Body of pancreas (tissue), 4 donors: ENCODE results near the gene GRAMD4. TPM values are rescaled to one million over a fixed set of nuclear protein-coding genes. Genes with fewer than 3 reads are reported as not detected.
A peak's percentile ranks its signal among the peaks of the same experiment; 100 is the strongest.

Source experiments
- ATAC-seq: fragments of 150-250 bp; one replicate; pipeline ENCODE4 v1.9.1; 2016
- DNase-seq, 4 donors: peaks; one replicate each; pipeline ENCODE4 v3.0.0-alpha.2; 2019
- H3K27ac ChIP-seq, 4 donors: fragments of 200-600 bp; sonication (generic); 1 replicate in 3 of 4; 2 replicates in 1 of 4; pipeline versions ENCODE4 v1.5.1 to v1.6.1; 2016 to 2019; ENCODE audit warnings: mild to moderate bottlenecking in 1 of 4, mixed read lengths in 1 of 4, moderate library complexity in 1 of 4
- H3K27me3 ChIP-seq, 2 donors: fragments of 200-600 bp; sonication (generic); one replicate each; pipeline ENCODE4 v1.6.0; 2016; ENCODE audit warnings: mild to moderate bottlenecking in 1 of 2
- H3K36me3 ChIP-seq, 2 donors: fragments of 200-600 bp; sonication (generic); replicated peaks in 1 of 2; 2 replicates each; pipeline ENCODE4 v1.5.1; 2016; ENCODE audit warnings: low read depth in 2 of 2; ENCODE audit not compliant: insufficient read depth in 1 of 2
- H3K4me1 ChIP-seq: fragments of 200-600 bp; sonication (generic); one replicate; pipeline ENCODE4 v1.6.0; 2016
- H3K4me3 ChIP-seq, 2 donors: fragments of 200-600 bp; sonication (generic); 1 replicate in 1 of 2; 2 replicates in 1 of 2; pipeline ENCODE4 v1.5.1; 2016 to 2019
- H3K9me3 ChIP-seq, 3 donors: fragments of 200-600 bp; sonication (generic); 1 replicate in 2 of 3; 2 replicates in 1 of 3; pipeline ENCODE4 v1.5.1; 2016
- CTCF ChIP-seq, 7 experiments: fragments of 450-650 bp in 4 of 7; fragments of 200-600 bp in 3 of 7; sonication (generic) in 3 of 7; IDR thresholded peaks; one replicate each; pipeline ENCODE4 v1.5.1; 2016 to 2019; ENCODE audit warnings: antibody characterized with exemption in 7 of 7
- POLR2A ChIP-seq, 3 donors: fragments of 450-650 bp; IDR thresholded peaks; one replicate each; pipeline ENCODE4 v1.6.1; 2016; ENCODE audit warnings: antibody characterized with exemption in 3 of 3, mild to moderate bottlenecking in 2 of 3
- WGBS, 2 donors: methylation state at CpG; one replicate each; pipeline ENCODE4 v1.1.5; 2017; 5-methylcytosine and 5-hydroxymethylcytosine counted together
- intact Hi-C: fragments of 100-400 bp; cut with DNase I; formaldehyde crosslinking; loops from one replicate; pipeline ENCODE4 v1.15.1; 2023
- total RNA-seq, 2 donors: library from RNA; depleted of rRNA; stranded (reverse); fragments of >200 nt; gene quantifications; one replicate each; pipeline ENCODE4 v1.1.0, GENCODE V29; 2016

The GRAMD4 gene
- total RNA-seq, 2 donors from 2014 or later: 29.3 to 62.3 TPM

- TF ChIP-seq CTCF (IDR thresholded peaks at IDR 0.05): peak in 1 of 7 experiments; percentile 13
- TF ChIP-seq POLR2A (IDR thresholded peaks at IDR 0.05): no peak
- Histone ChIP-seq H3K4me1 (peaks cover 31% of the 10 kb centered on the region), H3K27ac (peak overlapping the region in 1 of 4 donors; percentile 50), H3K36me3 (no peaks in the 10 kb centered on the region), H3K4me3 (no peak overlapping the region), H3K27me3 (no peaks in the 10 kb centered on the region), H3K9me3 (no peaks in the 10 kb centered on the region)
- intact Hi-C loops: no loop called here
- ATAC-seq: no peak
- 78% methylated on average over 10 of the region's 11 CpGs; no CpG with 5 or more reads in 1 of the 2 donors for WGBS, 2 donors
- DNase-seq: no peak
Observed at GRCh38 chr22:46635756-46636155, 15.6 kb downstream of the GRAMD4 start.

GRCh38 chr22:46636221-46637002 is 16.2 kb downstream of the GRAMD4 start:
- no peaks in the 10 kb centered on the region for H3K36me3 ChIP-seq
- no peaks in the 10 kb centered on the region for H3K9me3 ChIP-seq
- no peak overlapping the region for H3K4me3 ChIP-seq
- DNase-seq (no peak), ATAC-seq (no peak)
- no peaks in the 10 kb centered on the region for H3K27me3 ChIP-seq
- no peak for TF ChIP-seq CTCF (IDR thresholded peaks at IDR 0.05)
- no peak for TF ChIP-seq POLR2A (IDR thresholded peaks at IDR 0.05)
- intact Hi-C loops: no loop called here
- 86 to 93% methylated on average over 3 to 26 of the region's 29 CpGs for WGBS, 2 donors
- peaks cover 31% of the 10 kb centered on the region for H3K4me1 ChIP-seq
- no peak overlapping the region for H3K27ac ChIP-seq

GRCh38 chr22:46637711-46638600 is 17.8 kb downstream of the GRAMD4 start:
- peaks cover 31% of the 10 kb centered on the region for H3K4me1 ChIP-seq
- intact Hi-C loops: no loop called here
- no peaks in the 10 kb centered on the region for H3K27me3 ChIP-seq
- WGBS, 2 donors: 81 to 86% methylated on average over 18 to 21 of the region's 21 CpGs
- DNase-seq: no peak
- no peaks in the 10 kb centered on the region for H3K36me3 ChIP-seq
- H3K27ac ChIP-seq: no peak overlapping the region
- ATAC-seq: no peak
- TF ChIP-seq POLR2A (IDR thresholded peaks at IDR 0.05): no peak
- TF ChIP-seq CTCF (IDR thresholded peaks at IDR 0.05): no peak
- H3K4me3 ChIP-seq: no peak overlapping the region
- H3K9me3 ChIP-seq: no peaks in the 10 kb centered on the region

- H3K36me3 ChIP-seq: no peaks in the 10 kb centered on the region
- TF ChIP-seq POLR2A (IDR thresholded peaks at IDR 0.05): no peak
- peak in 1 of 7 experiments; percentile 29 for TF ChIP-seq CTCF (IDR thresholded peaks at IDR 0.05)
- no peak overlapping the region for H3K4me3 ChIP-seq
- peak; percentile 57 to 77 (median 74) for DNase-seq
- no peaks in the 10 kb centered on the region for H3K9me3 ChIP-seq
- ATAC-seq: peak; percentile 56
- no peak overlapping the region for H3K27ac ChIP-seq
- H3K27me3 ChIP-seq: no peaks in the 10 kb centered on the region
- 51 to 73% methylated on average over 10 to 18 of the region's 18 CpGs for WGBS, 2 donors
- intact Hi-C loops: no loop called here
- peaks cover 25% of the 10 kb centered on the region for H3K4me1 ChIP-seq
Observed at GRCh38 chr22:46638601-46639431, 18.6 kb downstream of the GRAMD4 start.
